ENCODE results near the gene DOK6.

Gene DOK6

GRCh38 chr18:69755856-69756496 lies 355.3 kb downstream of the DOK6 start:
- H3K27ac Mint-ChIP-seq: no peak overlapping the region
- no peaks in the 10 kb centered on the region for H3K36me3 Mint-ChIP-seq (ENCODE audit: low read depth)
- no peaks in the 10 kb centered on the region for H3K27me3 Mint-ChIP-seq
- H3K9me3 Mint-ChIP-seq: peaks cover 7% of the 10 kb centered on the region
- intact Hi-C loops (cut with micrococcal nuclease): no loop called here
- no peaks in the 10 kb centered on the region for H3K4me1 Mint-ChIP-seq (ENCODE audit: low read depth)
- no peak overlapping the region for H3K4me3 Mint-ChIP-seq

DNA sequence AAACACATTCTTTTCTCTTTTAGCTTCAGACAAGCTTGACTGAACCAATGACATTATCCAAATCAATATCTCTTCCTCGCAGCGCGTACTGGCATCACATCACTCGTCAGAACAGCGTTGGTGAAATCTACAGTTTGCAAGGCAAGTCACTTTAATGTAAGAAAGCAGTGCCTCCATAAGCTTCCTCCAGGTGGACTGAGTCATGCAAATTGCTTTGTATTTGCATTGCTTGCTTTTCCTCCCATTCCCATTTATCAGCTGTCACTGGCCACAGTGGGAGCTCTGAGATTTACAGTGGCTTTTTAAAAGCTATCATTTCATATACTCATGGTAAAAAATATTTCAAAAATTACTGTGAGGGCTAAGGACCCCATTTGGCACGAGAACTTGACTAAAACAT lies 357.0 kb downstream of the DOK6 start:
- no peaks in the 10 kb centered on the region for H3K27me3 Mint-ChIP-seq
- H3K9me3 Mint-ChIP-seq: peaks cover 7% of the 10 kb centered on the region
- H3K27ac Mint-ChIP-seq: no peak overlapping the region
- intact Hi-C loops (cut with micrococcal nuclease): no loop called here
- H3K4me1 Mint-ChIP-seq (ENCODE audit: low read depth): no peaks in the 10 kb centered on the region
- H3K4me3 Mint-ChIP-seq: no peak overlapping the region
- no peaks in the 10 kb centered on the region for H3K36me3 Mint-ChIP-seq (ENCODE audit: low read depth)

GRCh38 chr18:69758458-69758857 lies 357.8 kb downstream of the DOK6 start:
- no peaks in the 10 kb centered on the region for H3K27me3 Mint-ChIP-seq
- intact Hi-C loops (cut with micrococcal nuclease): no loop called here
- H3K4me3 Mint-ChIP-seq: no peak overlapping the region
- H3K9me3 Mint-ChIP-seq: peaks cover 7% of the 10 kb centered on the region
- no peaks in the 10 kb centered on the region for H3K36me3 Mint-ChIP-seq (ENCODE audit: low read depth)
- no peak overlapping the region for H3K27ac Mint-ChIP-seq
- H3K4me1 Mint-ChIP-seq (ENCODE audit: low read depth): no peaks in the 10 kb centered on the region

- H3K9me3 Mint-ChIP-seq: peaks cover 8% of the 10 kb centered on the region
- intact Hi-C loops (cut with micrococcal nuclease): no loop called here
- H3K27me3 Mint-ChIP-seq: no peaks in the 10 kb centered on the region
- no peak overlapping the region for H3K27ac Mint-ChIP-seq
- no peak overlapping the region for H3K4me3 Mint-ChIP-seq
- H3K4me1 Mint-ChIP-seq (ENCODE audit: low read depth): no peaks in the 10 kb centered on the region
- no peaks in the 10 kb centered on the region for H3K36me3 Mint-ChIP-seq (ENCODE audit: low read depth)
Observed at GRCh38 chr18:69759046-69759445, 358.4 kb downstream of the DOK6 start.

DNA sequence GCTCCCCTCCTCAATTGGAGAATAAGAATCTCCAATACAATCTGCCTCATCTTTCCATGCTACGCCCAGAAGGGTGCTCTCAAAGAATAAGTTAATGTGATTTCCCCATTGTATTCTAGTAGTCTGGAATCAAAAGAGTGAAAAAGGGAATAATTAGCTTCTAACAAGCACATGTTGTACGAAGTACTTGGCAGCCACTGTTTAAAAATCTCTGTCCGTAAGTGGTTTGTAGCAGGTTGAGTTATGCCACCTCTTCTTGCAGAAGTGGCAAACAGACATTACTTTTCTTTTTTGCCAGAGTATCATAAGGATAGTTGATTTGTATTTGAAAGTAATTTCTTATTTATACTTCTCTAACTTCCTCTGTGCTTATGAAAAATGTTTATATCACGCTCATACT lies 362.3 kb downstream of the DOK6 start:
- Mint-ChIP-seq H3K27ac (no peak overlapping the region), H3K4me1 (ENCODE audit: low read depth) (no peaks in the 10 kb centered on the region), H3K4me3 (no peak overlapping the region), H3K36me3 (ENCODE audit: low read depth) (no peaks in the 10 kb centered on the region), H3K27me3 (no peaks in the 10 kb centered on the region), H3K9me3 (peaks cover 9% of the 10 kb centered on the region)
- intact Hi-C loops (cut with micrococcal nuclease): no loop called here

GRCh38 chr18:69763821-69764220 lies 363.1 kb downstream of the DOK6 start:
- H3K27me3 Mint-ChIP-seq: no peaks in the 10 kb centered on the region
- peaks cover 9% of the 10 kb centered on the region for H3K9me3 Mint-ChIP-seq
- no peak overlapping the region for H3K27ac Mint-ChIP-seq
- intact Hi-C loops (cut with micrococcal nuclease): no loop called here
- no peak overlapping the region for H3K4me3 Mint-ChIP-seq
- H3K4me1 Mint-ChIP-seq (ENCODE audit: low read depth): no peaks in the 10 kb centered on the region
- no peaks in the 10 kb centered on the region for H3K36me3 Mint-ChIP-seq (ENCODE audit: low read depth)

DNA sequence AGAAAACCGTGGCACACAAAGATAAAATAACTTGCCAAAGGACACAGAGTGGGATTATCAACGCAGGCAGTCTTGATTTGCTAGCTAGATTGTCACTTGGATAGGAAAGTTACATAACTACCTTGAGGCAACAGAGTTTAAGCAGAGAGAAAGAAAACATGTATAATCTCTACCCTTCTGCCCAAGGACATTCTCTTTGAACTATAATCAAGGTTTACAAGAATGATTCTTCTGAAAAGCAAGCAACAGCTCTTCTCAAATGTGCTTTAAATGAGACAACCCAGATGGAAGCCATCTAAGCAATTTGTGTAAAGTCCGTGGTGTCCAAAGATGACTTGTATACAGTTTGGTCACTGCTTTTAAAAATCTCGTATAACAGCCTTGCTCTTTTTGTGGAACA lies 369.6 kb downstream of the DOK6 start:
- Mint-ChIP-seq H3K27me3 (no peaks in the 10 kb centered on the region), H3K9me3 (no peaks in the 10 kb centered on the region), H3K4me3 (no peak overlapping the region), H3K4me1 (ENCODE audit: low read depth) (no peaks in the 10 kb centered on the region), H3K27ac (no peak overlapping the region), H3K36me3 (ENCODE audit: low read depth) (no peaks in the 10 kb centered on the region)
- intact Hi-C loops (cut with micrococcal nuclease): no loop called here

- Mint-ChIP-seq H3K9me3 (no peaks in the 10 kb centered on the region), H3K4me3 (no peak overlapping the region), H3K27me3 (no peaks in the 10 kb centered on the region), H3K36me3 (ENCODE audit: low read depth) (no peaks in the 10 kb centered on the region), H3K4me1 (ENCODE audit: low read depth) (no peaks in the 10 kb centered on the region), H3K27ac (no peak overlapping the region)
- intact Hi-C loops (cut with micrococcal nuclease): no loop called here
Observed at GRCh38 chr18:69774831-69775230, 374.1 kb downstream of the DOK6 start.

- Mint-ChIP-seq H3K4me3 (no peak overlapping the region), H3K27me3 (no peaks in the 10 kb centered on the region), H3K36me3 (ENCODE audit: low read depth) (no peaks in the 10 kb centered on the region), H3K27ac (no peak overlapping the region), H3K4me1 (ENCODE audit: low read depth) (no peaks in the 10 kb centered on the region), H3K9me3 (no peaks in the 10 kb centered on the region)
- intact Hi-C loops (cut with micrococcal nuclease): no loop called here
Observed at GRCh38 chr18:69777248-69777647, 376.6 kb downstream of the DOK6 start.

GRCh38 chr18:69778680-69779079 lies 378.0 kb downstream of the DOK6 start:
- Mint-ChIP-seq H3K4me3 (no peak overlapping the region), H3K36me3 (ENCODE audit: low read depth) (no peaks in the 10 kb centered on the region), H3K9me3 (no peaks in the 10 kb centered on the region), H3K27ac (no peak overlapping the region), H3K27me3 (no peaks in the 10 kb centered on the region), H3K4me1 (ENCODE audit: low read depth) (no peaks in the 10 kb centered on the region)
- intact Hi-C loops (cut with micrococcal nuclease): no loop called here

- no peaks in the 10 kb centered on the region for H3K4me1 Mint-ChIP-seq (ENCODE audit: low read depth)
- H3K27me3 Mint-ChIP-seq: no peaks in the 10 kb centered on the region
- H3K36me3 Mint-ChIP-seq (ENCODE audit: low read depth): no peaks in the 10 kb centered on the region
- H3K9me3 Mint-ChIP-seq: no peaks in the 10 kb centered on the region
- no peak overlapping the region for H3K27ac Mint-ChIP-seq
- intact Hi-C loops (cut with micrococcal nuclease): no loop called here
- no peak overlapping the region for H3K4me3 Mint-ChIP-seq
Observed at GRCh38 chr18:69780851-69781250, 380.2 kb downstream of the DOK6 start.

DNA sequence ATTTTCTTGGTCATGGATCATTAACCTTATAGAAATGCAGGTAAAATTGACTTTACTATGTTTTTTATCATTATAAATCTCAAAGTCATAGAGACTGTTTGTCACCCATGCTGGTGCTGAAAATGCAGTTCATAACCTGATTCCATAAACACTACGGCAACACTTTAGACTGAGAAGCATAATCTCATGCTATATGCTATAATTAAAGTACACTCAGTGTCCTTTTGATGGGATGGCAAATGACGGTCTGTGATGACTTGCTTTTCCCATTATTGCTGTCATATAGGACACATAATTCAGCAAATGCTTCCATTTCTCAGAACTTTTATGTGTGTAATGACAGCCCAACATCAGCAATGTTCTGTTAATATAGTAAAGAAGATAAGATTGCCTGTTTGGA lies 384.1 kb downstream of the DOK6 start:
- Mint-ChIP-seq H3K9me3 (no peaks in the 10 kb centered on the region), H3K27ac (no peak overlapping the region), H3K4me3 (no peak overlapping the region), H3K4me1 (ENCODE audit: low read depth) (no peaks in the 10 kb centered on the region), H3K36me3 (ENCODE audit: low read depth) (no peaks in the 10 kb centered on the region), H3K27me3 (no peaks in the 10 kb centered on the region)
- intact Hi-C loops (cut with micrococcal nuclease): no loop called here

GRCh38 chr18:69785466-69785865 lies 384.8 kb downstream of the DOK6 start:
- Mint-ChIP-seq H3K27me3 (no peaks in the 10 kb centered on the region), H3K4me1 (ENCODE audit: low read depth) (no peaks in the 10 kb centered on the region), H3K9me3 (no peaks in the 10 kb centered on the region), H3K36me3 (ENCODE audit: low read depth) (no peaks in the 10 kb centered on the region), H3K27ac (no peak overlapping the region), H3K4me3 (no peak overlapping the region)
- intact Hi-C loops (cut with micrococcal nuclease): no loop called here

DNA sequence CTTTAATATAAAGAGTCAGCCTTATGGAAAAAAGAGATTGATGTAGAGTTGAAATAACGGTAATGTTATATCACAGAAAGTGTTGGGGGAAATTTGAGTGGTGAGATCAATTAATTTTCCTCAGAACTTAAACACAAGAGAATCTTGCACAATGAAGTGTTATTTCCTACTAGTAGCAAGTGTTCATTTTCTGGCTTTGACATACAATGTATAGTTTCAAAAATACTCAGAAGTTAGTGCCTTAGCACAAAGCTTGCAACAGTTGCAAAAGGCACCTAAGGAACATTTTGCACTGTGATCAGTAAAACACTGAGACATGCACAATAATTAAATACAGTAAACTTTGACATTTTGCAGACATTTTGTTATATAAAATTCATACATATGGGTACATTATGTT lies 385.7 kb downstream of the DOK6 start:
- no peak overlapping the region for H3K4me3 Mint-ChIP-seq
- intact Hi-C loops (cut with micrococcal nuclease): no loop called here
- no peaks in the 10 kb centered on the region for H3K27me3 Mint-ChIP-seq
- H3K9me3 Mint-ChIP-seq: no peaks in the 10 kb centered on the region
- no peak overlapping the region for H3K27ac Mint-ChIP-seq
- no peaks in the 10 kb centered on the region for H3K36me3 Mint-ChIP-seq (ENCODE audit: low read depth)
- no peaks in the 10 kb centered on the region for H3K4me1 Mint-ChIP-seq (ENCODE audit: low read depth)

- H3K4me3 Mint-ChIP-seq: no peak overlapping the region
- H3K9me3 Mint-ChIP-seq: peaks cover 9% of the 10 kb centered on the region
- H3K27ac Mint-ChIP-seq: no peak overlapping the region
- intact Hi-C loops (cut with micrococcal nuclease): no loop called here
- H3K36me3 Mint-ChIP-seq (ENCODE audit: low read depth): no peaks in the 10 kb centered on the region
- no peaks in the 10 kb centered on the region for H3K27me3 Mint-ChIP-seq
- H3K4me1 Mint-ChIP-seq (ENCODE audit: low read depth): no peaks in the 10 kb centered on the region
Observed at GRCh38 chr18:69787825-69788547, 387.3 kb downstream of the DOK6 start.
